Adipose tissue (tissue), 3 donors: ENCODE measurements around the gene ANO10. TPM values are rescaled to one million over a fixed set of nuclear protein-coding genes. Genes with fewer than 3 reads are reported as not detected.
"Not testable (repeated sequence)": the region's sequence is repeated elsewhere in the genome, so short reads cannot be mapped to it uniquely, and the experiment has no call there.

Experiments
- H3K27ac ChIP-seq: one replicate; pipeline ENCODE4 v1.5.1; 2013; ENCODE audit warnings: low read depth, low read length
- WGBS, 3 donors: extraction: QIAGEN DNeasy Blood & Tissue Kit; methylation state at CpG; one replicate each; pipeline ENCODE4 v1.1.7; 2013; 5-methylcytosine and 5-hydroxymethylcytosine counted together
- polyA plus RNA-seq, 3 donors: library from polyadenylated mRNA; stranded (reverse); fragments of 200-250 nt; gene quantifications; one replicate each; pipeline ENCODE4 v1.2.3, GENCODE V29; 2013
- donor health status: healthy with polysubstance abuse.
- donor health status: Bipolar disorder and iron deficiency.
- donor health status: healthy.

Gene ANO10
- polyA plus RNA-seq, 3 donors: 10.3 to 24.2 (median 12.1) TPM

GRCh38 chr3:43533009-43533408 is 88.8 kb downstream of the ANO10 start:
- no peak overlapping the region for H3K27ac ChIP-seq
- 95 to 98% (median 96%) methylated on average over 3 of the region's 3 CpGs for WGBS, 3 donors

DNA sequence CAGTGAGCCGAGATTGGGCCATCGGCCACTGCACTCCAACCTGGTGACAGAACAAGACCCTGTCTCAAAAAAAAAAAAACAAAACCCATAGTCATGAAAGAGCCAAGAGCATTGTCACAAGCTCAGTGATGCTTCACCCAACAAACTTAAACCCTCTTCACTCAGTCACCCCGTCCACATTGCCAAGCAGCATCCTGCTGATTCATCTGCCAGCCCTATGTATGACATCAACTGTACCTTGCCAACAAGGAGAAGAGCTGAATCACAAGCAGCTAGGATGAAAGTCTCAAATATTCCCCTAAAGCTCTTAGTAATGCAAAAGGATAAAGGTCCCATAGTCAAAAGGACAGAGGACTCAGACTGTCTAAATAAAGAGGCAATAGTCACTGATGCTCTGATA is 90.0 kb downstream of the ANO10 start:
- no peak overlapping the region for H3K27ac ChIP-seq
- 94 to 100% (median 98%) methylated on average over 3 of the region's 3 CpGs for WGBS, 3 donors

GRCh38 chr3:43528498-43529099 is 93.2 kb downstream of the ANO10 start:
- H3K27ac ChIP-seq: no peak overlapping the region

DNA sequence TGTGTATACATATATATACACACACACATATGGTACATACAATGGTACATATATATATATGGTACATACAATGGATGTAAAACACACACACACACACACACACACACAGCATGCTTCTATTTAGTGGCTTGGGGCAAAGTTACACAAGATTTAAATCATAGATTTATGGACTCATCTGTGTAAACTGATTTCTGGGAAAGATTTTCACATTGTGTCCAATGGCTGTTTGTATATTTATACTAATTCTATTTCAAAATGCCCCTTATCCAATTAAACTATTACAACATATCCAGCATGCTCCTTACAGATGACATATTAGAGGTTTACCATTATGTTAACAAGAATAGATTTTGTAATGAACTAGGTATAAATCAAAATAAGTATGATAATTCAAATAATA is 94.9 kb downstream of the ANO10 start:
- no peak overlapping the region for H3K27ac ChIP-seq

DNA sequence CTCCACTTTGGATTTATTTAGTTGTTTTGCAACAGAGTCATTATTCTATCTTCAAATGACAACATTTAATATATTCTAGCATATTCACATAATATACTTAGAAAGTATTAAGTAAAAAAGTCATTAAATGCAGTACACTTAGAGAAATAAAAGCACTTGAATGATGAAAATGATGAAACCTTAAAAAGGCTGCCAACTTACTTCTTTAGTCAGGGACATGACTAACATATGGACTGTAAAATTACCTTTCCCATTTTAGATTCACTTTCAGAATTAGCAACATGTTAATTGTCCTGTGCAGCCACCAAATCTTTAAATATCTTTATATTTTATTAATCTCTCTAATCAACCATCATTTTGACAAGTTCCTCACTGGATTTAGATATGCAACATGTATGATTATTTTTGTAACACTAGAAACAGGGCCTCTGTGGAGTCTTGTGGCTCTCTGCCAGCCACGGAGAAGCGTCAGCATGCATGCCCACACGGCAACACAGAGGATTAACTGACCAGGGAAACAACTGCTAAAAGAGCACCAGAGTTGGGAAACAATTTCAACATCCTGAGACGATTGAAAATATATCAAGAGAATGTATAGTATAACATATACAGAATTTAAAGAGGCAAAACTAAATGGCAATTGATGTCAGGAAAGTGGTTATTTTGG is 95.7 kb downstream of the ANO10 start:
- no peak overlapping the region for H3K27ac ChIP-seq
- WGBS, 3 donors: 60 to 97% (median 67%) methylated on average over 4 of the region's 4 CpGs

DNA sequence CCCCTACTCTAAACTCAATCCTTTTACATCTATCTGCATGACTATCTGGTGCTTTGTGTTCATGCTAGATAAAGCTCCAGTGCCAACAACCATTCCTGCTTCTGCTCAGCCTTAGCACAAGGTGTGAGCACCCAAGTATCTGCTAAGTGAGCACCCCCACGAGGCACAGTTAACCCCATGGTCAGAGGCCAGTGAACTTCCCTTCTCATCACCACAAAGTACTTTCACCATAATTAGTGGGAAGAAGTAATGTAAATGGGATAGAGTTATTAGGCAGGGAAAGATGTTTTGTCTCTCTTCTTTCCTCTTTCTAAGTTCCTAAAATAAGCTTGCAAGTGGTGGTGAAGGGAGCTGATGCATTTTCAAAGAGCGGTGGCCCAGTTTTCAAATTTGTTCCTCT is 96.4 kb downstream of the ANO10 start:
- WGBS, 3 donors: 68 to 92% (median 76%) methylated on average over 2 of the region's 2 CpGs

GRCh38 chr3:43523454-43524053 is 98.3 kb downstream of the ANO10 start:
- H3K27ac ChIP-seq: no peak overlapping the region
- 94 to 97% (median 97%) methylated on average over 3 of the region's 3 CpGs for WGBS, 3 donors

More for the DNA sequence above, 96.4 kb downstream of the ANO10 start:
- H3K27ac ChIP-seq: no peak overlapping the region

DNA sequence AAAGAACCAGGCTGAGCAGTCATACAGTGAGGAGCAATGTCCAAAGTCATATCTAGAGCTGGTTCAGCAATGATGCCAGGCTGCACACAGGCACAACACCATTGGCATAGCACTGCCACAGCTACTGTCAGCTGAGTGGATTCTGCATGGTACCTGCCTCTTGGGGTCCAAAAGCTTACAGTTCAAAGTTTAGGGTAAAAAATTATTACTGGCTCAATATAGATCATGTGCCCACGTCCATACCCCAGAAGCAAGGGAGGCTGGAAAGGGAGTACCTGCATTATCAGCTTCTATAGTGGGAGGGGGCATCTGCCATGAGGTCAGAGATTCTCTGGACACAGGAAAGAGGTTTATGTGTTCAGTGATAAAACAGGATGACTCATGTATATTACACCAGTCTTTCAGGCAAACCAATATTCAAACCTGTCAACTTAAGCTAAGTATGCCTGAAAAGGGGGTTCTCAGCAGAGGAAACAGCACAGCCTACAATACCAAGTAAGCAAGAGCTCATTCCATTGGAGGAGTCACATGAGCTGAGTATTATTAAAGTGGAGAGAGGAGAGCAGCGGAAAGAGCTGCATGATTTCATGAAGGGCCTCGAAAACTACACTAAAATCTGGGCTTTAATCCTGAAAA is 99.0 kb downstream of the ANO10 start:
- no peak overlapping the region for H3K27ac ChIP-seq
- WGBS, 3 donors: 95 to 96% (median 95%) methylated on average over 3 of the region's 3 CpGs

- H3K27ac ChIP-seq: no peak overlapping the region
- 77 to 96% (median 84%) methylated on average over 1 of the region's 1 CpG for whole genome bisulfite sequencing, 3 donors
Observed at GRCh38 chr3:43521941-43522340, 99.9 kb downstream of the ANO10 start.

DNA sequence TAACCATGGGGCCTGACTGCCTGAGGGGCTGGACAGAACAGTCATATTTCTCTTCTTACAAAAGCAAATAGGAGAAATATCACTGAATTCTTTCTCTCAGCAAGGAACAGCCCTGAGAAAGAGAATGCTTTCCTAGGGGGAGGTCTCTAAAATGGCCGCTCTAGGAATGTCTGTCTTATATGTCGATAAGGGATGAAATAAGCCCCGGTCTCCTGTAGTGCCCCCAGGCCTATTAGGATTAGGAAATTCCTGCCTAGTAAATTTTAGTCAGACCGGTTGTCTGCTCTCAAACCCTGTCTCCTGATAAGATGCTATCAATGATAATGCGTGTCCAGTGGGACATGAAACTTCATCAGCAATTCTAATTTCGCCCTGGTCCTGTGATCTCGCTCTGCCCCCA is 103.3 kb downstream of the ANO10 start:
- WGBS, 3 donors: 96 to 99% (median 97%) methylated on average over 7 of the region's 7 CpGs

DNA sequence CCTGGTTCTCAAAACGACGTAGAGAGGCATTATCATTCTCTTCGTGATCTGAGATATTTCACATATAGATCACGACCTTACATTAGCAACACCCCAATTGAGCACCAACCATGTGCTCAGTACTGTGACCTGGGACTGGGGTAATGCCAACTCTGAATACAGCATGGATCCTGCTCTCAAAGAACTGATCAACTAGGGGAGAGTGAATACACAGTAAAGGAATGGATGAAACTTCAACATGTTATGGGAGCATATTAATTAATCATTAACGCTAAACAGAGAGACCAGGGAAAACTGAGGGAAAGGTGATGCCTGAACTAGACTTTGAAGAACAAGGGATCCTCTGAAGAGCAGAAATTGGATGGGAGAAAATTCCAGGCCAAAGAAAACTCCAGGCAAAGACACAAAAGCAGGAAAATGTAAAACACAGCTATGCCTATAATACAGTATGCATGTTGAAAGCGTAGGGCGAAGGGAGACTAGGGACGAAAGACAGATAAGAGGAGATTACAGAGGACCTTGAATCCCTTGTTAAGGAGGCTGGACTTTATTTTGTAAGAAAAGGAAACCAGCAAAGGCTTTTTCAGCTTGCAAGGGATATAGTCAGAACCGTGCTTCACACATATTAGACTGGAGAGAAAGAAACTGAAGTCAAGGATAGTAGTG is 105.7 kb downstream of the ANO10 start:
- WGBS, 3 donors: 68 to 95% (median 94%) methylated on average over 9 of the region's 9 CpGs
- no peak overlapping the region for H3K27ac ChIP-seq

More for the DNA sequence above, 103.3 kb downstream of the ANO10 start:
- H3K27ac ChIP-seq: not testable (repeated sequence)

DNA sequence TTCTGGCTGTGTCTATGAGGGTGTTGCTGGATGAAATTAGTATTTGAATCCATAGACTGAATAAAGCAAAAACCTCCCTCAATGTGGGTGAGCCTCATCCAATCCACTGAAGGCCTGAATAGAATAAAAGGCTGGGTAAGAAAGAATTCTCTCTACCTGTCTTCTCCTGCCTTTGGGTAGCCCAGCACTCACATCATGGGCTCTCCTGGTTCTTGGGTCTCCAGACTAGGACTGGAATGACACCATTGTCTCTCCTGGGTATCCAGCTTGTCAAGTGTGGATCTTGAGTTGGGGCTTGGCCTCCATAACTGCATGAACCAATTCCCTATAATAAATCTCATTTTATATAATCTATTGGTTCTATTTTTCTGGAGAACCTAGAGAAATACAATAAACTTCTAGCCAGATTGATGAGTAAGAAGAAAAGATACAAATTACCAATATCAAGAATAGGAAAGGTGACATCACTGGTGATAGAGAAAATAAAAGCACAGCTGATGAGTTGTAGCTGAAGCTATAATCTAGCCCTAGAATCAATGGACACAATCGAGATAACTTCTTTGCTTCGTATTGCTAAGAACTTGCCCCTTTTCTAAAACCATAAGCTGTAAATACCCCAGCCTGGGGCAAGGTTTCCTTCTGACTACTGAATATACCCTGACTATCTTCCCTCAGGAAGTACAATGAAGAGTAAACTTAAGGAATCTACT is 106.4 kb downstream of the ANO10 start:
- H3K27ac ChIP-seq: no peak overlapping the region
- 88 to 96% (median 89%) methylated on average over 2 of the region's 2 CpGs for WGBS, 3 donors

DNA sequence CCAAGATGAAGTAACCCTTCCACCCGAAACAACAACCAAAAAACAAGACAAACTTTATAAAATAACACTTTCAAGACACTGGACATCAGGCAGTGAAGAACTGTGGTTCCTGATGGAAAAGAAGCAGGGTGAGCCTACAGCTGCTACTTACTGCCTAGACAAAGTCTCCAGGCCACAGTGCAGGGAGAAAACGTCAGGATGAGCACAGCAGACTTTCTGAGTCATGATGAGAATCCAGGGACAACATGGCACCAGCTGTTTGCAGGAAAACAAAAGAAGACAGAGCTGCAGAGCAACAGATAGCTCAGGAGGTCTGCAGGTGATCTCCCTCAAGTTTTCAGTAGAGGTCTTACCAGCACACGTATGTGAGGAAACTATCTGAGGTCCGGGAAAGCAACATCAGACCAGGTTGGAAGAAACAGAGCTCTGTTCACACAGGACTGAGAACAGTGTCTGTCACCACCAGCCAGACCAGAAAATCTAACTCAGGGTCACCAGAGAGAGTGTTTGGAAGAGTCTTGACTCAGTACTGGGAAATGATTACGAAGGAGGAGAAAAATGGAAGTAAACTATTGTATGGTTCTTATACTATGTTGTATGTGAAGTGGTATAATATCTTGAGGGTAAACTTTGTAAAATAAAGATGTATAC is 108.9 kb downstream of the ANO10 start:
- 85 to 87% (median 87%) methylated on average over 5 of the region's 5 CpGs for WGBS, 3 donors
- H3K27ac ChIP-seq: no peak overlapping the region

GRCh38 chr3:43506644-43507043 is 115.2 kb downstream of the ANO10 start:
- WGBS, 3 donors: 45 to 62% (median 49%) methylated on average over 4 of the region's 4 CpGs
- H3K27ac ChIP-seq: no peak overlapping the region

GRCh38 chr3:43505351-43505750 is 116.5 kb downstream of the ANO10 start:
- WGBS, 3 donors: 53 to 57% (median 55%) methylated on average over 3 of the region's 3 CpGs
- no peak overlapping the region for H3K27ac ChIP-seq

- H3K27ac ChIP-seq: no peak overlapping the region
- 36 to 65% (median 55%) methylated on average over 2 of the region's 2 CpGs for WGBS, 3 donors
Observed at GRCh38 chr3:43503067-43503728, 118.6 kb downstream of the ANO10 start.

GRCh38 chr3:43499256-43499655 is 122.6 kb downstream of the ANO10 start:
- 56 to 94% (median 74%) methylated on average over 1 of the region's 1 CpG for WGBS, 3 donors

More at GRCh38 chr3:43499256-43499655, 122.6 kb downstream of the ANO10 start:
- H3K27ac ChIP-seq: no peak overlapping the region
